Measurements from ENCODE around the gene ZMYND8. TPM values are rescaled to one million over a fixed set of nuclear protein-coding genes. Genes with fewer than 3 reads are reported as not detected.

Gene ZMYND8
- total RNA-seq, 1 donor from 2014 or later: 57.6 TPM

DNA sequence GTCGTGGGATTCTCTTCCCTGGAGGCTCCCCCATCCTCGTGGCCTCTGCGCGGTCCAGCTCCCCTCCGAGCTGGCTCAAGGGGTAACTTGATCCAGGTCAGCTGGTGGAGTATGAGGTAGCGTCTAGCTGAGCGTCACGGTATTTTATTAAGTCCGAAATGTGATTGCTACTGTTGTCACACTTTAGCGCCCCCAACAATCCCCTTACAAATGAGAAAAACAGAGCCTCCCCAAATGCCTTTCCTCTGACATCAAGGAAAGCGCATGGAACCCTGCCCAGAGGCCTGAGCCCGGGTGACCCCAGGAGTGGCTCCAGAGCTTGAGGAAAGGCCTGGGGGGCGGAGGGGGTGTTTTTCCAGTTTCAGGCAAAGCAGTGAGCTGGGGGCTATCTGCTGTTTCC is 192.4 kb downstream of the ZMYND8 start:
- H3K36me3 ChIP-seq: no peaks in the 10 kb centered on the region
- ATAC-seq (no peak), DNase-seq (no peak)
- TF ChIP-seq CTCF (IDR thresholded peaks at IDR 0.05): no peak
- no peaks in the 10 kb centered on the region for H3K4me1 ChIP-seq
- peaks cover 7% of the 10 kb centered on the region for H3K27me3 ChIP-seq (ENCODE audit: low read depth)
- no peak overlapping the region for H3K27ac ChIP-seq
- H3K9me3 ChIP-seq: no peaks in the 10 kb centered on the region
- H3K4me3 ChIP-seq: no peak overlapping the region
- intact Hi-C loops (cut with DNase I): no loop called here

DNA sequence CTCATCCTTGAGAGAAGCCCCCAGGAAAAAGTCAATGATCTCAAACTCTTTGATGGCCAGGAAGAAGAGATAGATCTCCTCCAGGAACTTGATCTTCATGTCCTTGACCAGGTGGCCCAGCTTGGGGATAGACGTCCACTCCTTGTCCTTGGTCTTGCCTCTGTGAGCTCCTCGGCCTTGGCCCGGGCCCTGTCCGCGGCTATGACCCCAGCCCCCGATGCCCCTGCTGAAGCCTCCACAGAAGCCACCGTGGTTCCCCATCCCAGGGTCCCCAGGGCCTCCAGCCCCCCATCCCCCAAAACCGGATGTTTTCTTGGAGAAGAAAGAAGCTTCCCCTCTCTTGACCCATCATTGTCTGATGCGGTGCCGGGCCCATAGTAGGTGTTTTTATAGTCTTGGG is 195.1 kb downstream of the ZMYND8 start:
- DNase-seq: no peak
- no peaks in the 10 kb centered on the region for H3K27me3 ChIP-seq (ENCODE audit: low read depth)

GRCh38 chr20:47160992-47161391 is 195.5 kb downstream of the ZMYND8 start:
- Histone ChIP-seq H3K4me1 (no peaks in the 10 kb centered on the region), H3K36me3 (no peaks in the 10 kb centered on the region), H3K9me3 (no peaks in the 10 kb centered on the region), H3K27me3 (ENCODE audit: low read depth) (no peaks in the 10 kb centered on the region), H3K27ac (no peak overlapping the region), H3K4me3 (no peak overlapping the region)
- ATAC-seq (no peak), DNase-seq (no peak)
- no peak for TF ChIP-seq CTCF (IDR thresholded peaks at IDR 0.05)
- intact Hi-C loops (cut with DNase I): no loop called here

More for the DNA sequence above, 195.1 kb downstream of the ZMYND8 start:
- H3K9me3 ChIP-seq: no peaks in the 10 kb centered on the region
- H3K4me1 ChIP-seq: no peaks in the 10 kb centered on the region
- H3K4me3 ChIP-seq: no peak overlapping the region
- no peak for ATAC-seq
- no peaks in the 10 kb centered on the region for H3K36me3 ChIP-seq
- H3K27ac ChIP-seq: no peak overlapping the region
- no peak for TF ChIP-seq CTCF (IDR thresholded peaks at IDR 0.05)
- intact Hi-C loops (cut with DNase I): no loop called here

DNA sequence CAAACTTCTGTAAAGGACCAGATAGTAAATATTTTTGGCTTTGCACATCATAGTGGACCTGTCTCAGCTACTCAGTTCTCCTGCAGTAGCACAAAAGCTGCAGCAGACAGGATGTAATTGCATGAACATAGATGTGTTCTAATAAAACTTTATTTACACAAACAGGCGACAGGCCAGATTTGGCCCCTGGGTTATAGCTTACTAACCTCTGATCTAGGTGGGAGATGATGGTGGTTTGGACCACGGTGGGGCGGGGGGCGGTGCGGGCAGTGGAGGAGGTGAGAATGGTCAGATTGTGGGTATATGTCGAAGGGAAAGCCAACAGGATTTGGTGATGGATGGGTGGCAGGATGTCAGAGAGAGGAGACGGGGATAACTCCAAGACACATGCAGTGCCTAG is 196.3 kb downstream of the ZMYND8 start:
- Histone ChIP-seq H3K4me3 (no peak overlapping the region), H3K9me3 (no peaks in the 10 kb centered on the region)
- DNase-seq: no peak

More for the DNA sequence above, 196.3 kb downstream of the ZMYND8 start:
- Histone ChIP-seq H3K27ac (no peak overlapping the region), H3K36me3 (no peaks in the 10 kb centered on the region), H3K27me3 (ENCODE audit: low read depth) (no peaks in the 10 kb centered on the region), H3K4me1 (no peaks in the 10 kb centered on the region)
- intact Hi-C loops (cut with DNase I): no loop called here
- ATAC-seq: no peak
- no peak for TF ChIP-seq CTCF (IDR thresholded peaks at IDR 0.05)

Small RNA genes within 50 kb of the gene (microRNA-seq; reads per million reads assigned to microRNA genes)
- not detected for gene MIR3616 (ENCODE audit: borderline number of aligned reads)

Other genes starting within 250 kb of the ZMYND8 start
- 42.1 TPM for gene NCOA3, start 145.2 kb upstream of the ZMYND8 start, total RNA-seq